Transverse colon (tissue), 3 donors: ENCODE data around the gene TAB3.

Source experiments
- EP300 ChIP-seq: sonication (generic); formaldehyde crosslinking; IDR thresholded peaks from one replicate; pipeline ENCODE4 v1.6.1; 2017; ENCODE audit warnings: antibody characterized with exemption, low read depth
- TF ChIP-seq, protein P1 (sequence below), 5 experiments: fragments of 200-600 bp in 3 of 5; fragments of 450-650 bp in 2 of 5; sonication (generic) in 3 of 5; IDR thresholded peaks; 1 replicate in 2 of 5; 2 replicates in 3 of 5; pipeline ENCODE4 v1.5.1; 2016 to 2017; ENCODE audit warnings: antibody characterized with exemption in 5 of 5, inconsistent platforms in 3 of 5, mild to moderate bottlenecking in 2 of 5, moderate library complexity in 1 of 5

DNA sequence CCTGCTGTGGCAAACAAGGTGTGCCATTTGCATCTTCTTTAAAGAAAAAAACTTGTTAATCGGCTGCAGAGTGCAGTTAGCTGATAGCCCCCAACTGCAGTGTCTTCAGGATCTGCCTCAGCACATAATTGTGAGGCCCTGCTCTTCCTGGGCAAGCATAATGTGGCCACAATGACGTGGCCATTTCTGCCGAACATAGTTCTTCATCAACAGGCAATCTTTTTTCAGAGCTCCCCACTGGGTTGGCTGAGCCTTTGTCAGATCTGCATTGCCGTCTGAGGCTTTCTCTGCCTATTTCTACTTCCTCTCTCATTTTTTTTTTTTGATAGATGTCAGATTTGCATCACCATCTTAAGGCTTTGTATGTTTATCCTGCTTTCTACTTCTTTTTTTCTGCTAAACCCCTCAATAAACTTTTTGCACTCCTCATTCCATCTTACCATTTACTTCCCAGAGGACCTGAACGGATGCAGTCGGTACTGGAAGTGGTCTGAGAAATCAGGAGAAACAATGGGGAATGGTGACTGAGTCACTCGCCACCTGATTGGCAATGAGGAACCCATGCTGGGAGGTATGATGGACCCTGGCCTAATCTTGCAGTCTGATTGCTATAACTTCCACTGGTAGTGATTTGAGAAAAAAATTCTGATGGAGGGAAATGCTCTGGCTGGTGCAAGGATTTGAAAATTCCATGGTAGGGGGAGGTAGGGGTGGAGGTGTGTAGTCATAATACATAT is 21.2 kb upstream of the TAB3 start:
- TF ChIP-seq, protein P1, sequence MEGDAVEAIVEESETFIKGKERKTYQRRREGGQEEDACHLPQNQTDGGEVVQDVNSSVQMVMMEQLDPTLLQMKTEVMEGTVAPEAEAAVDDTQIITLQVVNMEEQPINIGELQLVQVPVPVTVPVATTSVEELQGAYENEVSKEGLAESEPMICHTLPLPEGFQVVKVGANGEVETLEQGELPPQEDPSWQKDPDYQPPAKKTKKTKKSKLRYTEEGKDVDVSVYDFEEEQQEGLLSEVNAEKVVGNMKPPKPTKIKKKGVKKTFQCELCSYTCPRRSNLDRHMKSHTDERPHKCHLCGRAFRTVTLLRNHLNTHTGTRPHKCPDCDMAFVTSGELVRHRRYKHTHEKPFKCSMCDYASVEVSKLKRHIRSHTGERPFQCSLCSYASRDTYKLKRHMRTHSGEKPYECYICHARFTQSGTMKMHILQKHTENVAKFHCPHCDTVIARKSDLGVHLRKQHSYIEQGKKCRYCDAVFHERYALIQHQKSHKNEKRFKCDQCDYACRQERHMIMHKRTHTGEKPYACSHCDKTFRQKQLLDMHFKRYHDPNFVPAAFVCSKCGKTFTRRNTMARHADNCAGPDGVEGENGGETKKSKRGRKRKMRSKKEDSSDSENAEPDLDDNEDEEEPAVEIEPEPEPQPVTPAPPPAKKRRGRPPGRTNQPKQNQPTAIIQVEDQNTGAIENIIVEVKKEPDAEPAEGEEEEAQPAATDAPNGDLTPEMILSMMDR (IDR thresholded peaks at IDR 0.05) = no peak
- no peak for TF ChIP-seq EP300
